HepG2 (cell line): ENCODE measurements around the gene GRHPR. TPM values are rescaled to one million over a fixed set of nuclear protein-coding genes. Genes with fewer than 3 reads are reported as not detected.

Source experiments
- CCDC6 ChIP-seq: sonication (generic); formaldehyde crosslinking; IDR thresholded peaks from 2 replicates; pipeline ENCODE4 v1.8.1; 2022; ENCODE audit warnings: mild to moderate bottlenecking, missing genetic modification reagents, moderate library complexity
- DMTF1 ChIP-seq: sonication (generic); formaldehyde crosslinking; IDR thresholded peaks from 2 replicates; pipeline ENCODE4 v1.4.0; 2020; ENCODE audit warnings: mild to moderate bottlenecking, missing genetic modification reagents
- HNF4A ChIP-seq: sonication (generic); formaldehyde crosslinking; IDR thresholded peaks from 2 replicates; pipeline ENCODE4 v1.4.0; 2020; ENCODE audit warnings: missing genetic modification reagents
- IRF2 ChIP-seq: IDR thresholded peaks from 2 replicates; pipeline ENCODE4 v1.6.1; 2018; ENCODE audit warnings: missing genetic modification reagents, missing compliant biosample characterization
- MLLT10 ChIP-seq: sonication (generic); formaldehyde crosslinking; IDR thresholded peaks from 2 replicates; pipeline ENCODE4 v1.4.0; 2020; ENCODE audit warnings: missing genetic modification reagents
- NFE2L1 ChIP-seq: sonication (generic); formaldehyde crosslinking; IDR thresholded peaks from 2 replicates; pipeline ENCODE4 v1.4.0; 2020; ENCODE audit warnings: missing genetic modification reagents, mild to moderate bottlenecking, borderline replicate concordance
- POLR2G ChIP-seq: fragments of 200-400 bp; formaldehyde crosslinking; IDR thresholded peaks from 2 replicates; pipeline ENCODE4 v1.6.1; 2018; ENCODE audit warnings: mild to moderate bottlenecking, low read depth, low read length, moderate library complexity
- SIX1 ChIP-seq: sonication (generic); formaldehyde crosslinking; IDR thresholded peaks from 2 replicates; pipeline ENCODE4 v1.4.0; 2020; ENCODE audit warnings: missing genetic modification reagents, borderline replicate concordance
- TBP ChIP-seq: sonication (generic); formaldehyde crosslinking; IDR thresholded peaks from 2 replicates; pipeline ENCODE4 v1.5.0; 2020; ENCODE audit warnings: missing genetic modification reagents
- ZNF350 ChIP-seq: sonication (generic); formaldehyde crosslinking; IDR thresholded peaks from 2 replicates; pipeline ENCODE4 v1.4.0; 2020; ENCODE audit warnings: mild to moderate bottlenecking, low read depth, missing genetic modification reagents, borderline replicate concordance
- ZNF407 ChIP-seq: sonication (generic); formaldehyde crosslinking; IDR thresholded peaks from one replicate; pipeline ENCODE4 v1.5.1; 2020; ENCODE audit warnings: mild to moderate bottlenecking, missing genetic modification reagents; ENCODE audit errors: not compliant biosample characterization
- ZSCAN12 ChIP-seq: sonication (generic); formaldehyde crosslinking; IDR thresholded peaks from 2 replicates; pipeline ENCODE4 v1.9.0; 2021; ENCODE audit warnings: mild to moderate bottlenecking, missing genetic modification reagents
- polyA plus RNA-seq, 8 experiments: library from polyadenylated mRNA; depleted of rRNA in 3 of 8; stranded (reverse) in 7 of 8; unstranded in 1 of 8; fragments of >200 nt; fragmentation: Illumina TruSeq in 4 of 8; extraction: Trizol in 4 of 8; gene quantifications; 2 replicates each; pipeline versions ENCODE4 v1.2.1 to v1.2.3, GENCODE V29; 2011 to 2016; ENCODE audit warnings: low read depth in 4 of 8, missing spikeins in 1 of 8, mixed read lengths in 1 of 8; ENCODE audit not compliant: insufficient read depth in 1 of 8
- total RNA-seq, 5 experiments: library from RNA; depleted of rRNA; stranded (reverse); fragments of >200 nt; fragmentation: Illumina TruSeq; extraction: Trizol; gene quantifications; 2 replicates each; pipeline ENCODE4 v1.2.3, GENCODE V29; 2016; ENCODE audit warnings: low read depth in 1 of 5
- TF ChIP-seq, protein P1 (sequence below): sonication (generic); formaldehyde crosslinking; IDR thresholded peaks from 2 replicates; pipeline ENCODE4 v1.4.0; 2020; ENCODE audit warnings: missing genetic modification reagents
- TF ChIP-seq, protein P2 (sequence below): sonication (generic); formaldehyde crosslinking; IDR thresholded peaks from 2 replicates; pipeline ENCODE4 v1.5.0; 2020; ENCODE audit warnings: mild to moderate bottlenecking, missing genetic modification reagents

GRHPR gene
- total and polyA plus RNA-seq, 2 of the 13 experiments (the other 11 are each of a cell fraction or from before 2014, with no cell fraction given) = 113 to 115 TPM

- TF ChIP-seq ZNF407 (CRISPR knock-in tag) = no peak
- TF ChIP-seq SIX1 (CRISPR knock-in tag) = no peak
- no peak for TF ChIP-seq HNF4A (CRISPR knock-in tag)
- no peak for TF ChIP-seq MLLT10
- TF ChIP-seq TBP = no peak
- TF ChIP-seq, protein P1, sequence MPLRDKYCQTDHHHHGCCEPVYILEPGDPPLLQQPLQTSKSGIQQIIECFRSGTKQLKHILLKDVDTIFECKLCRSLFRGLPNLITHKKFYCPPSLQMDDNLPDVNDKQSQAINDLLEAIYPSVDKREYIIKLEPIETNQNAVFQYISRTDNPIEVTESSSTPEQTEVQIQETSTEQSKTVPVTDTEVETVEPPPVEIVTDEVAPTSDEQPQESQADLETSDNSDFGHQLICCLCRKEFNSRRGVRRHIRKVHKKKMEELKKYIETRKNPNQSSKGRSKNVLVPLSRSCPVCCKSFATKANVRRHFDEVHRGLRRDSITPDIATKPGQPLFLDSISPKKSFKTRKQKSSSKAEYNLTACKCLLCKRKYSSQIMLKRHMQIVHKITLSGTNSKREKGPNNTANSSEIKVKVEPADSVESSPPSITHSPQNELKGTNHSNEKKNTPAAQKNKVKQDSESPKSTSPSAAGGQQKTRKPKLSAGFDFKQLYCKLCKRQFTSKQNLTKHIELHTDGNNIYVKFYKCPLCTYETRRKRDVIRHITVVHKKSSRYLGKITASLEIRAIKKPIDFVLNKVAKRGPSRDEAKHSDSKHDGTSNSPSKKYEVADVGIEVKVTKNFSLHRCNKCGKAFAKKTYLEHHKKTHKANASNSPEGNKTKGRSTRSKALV = no peak
- no peak for TF ChIP-seq DMTF1 (CRISPR knock-in tag)
- no peak for TF ChIP-seq ZSCAN12 (CRISPR knock-in tag)
- no peak for TF ChIP-seq CCDC6 (CRISPR knock-in tag)
- no peak for TF ChIP-seq NFE2L1 (CRISPR knock-in tag)
- TF ChIP-seq, protein P2, sequence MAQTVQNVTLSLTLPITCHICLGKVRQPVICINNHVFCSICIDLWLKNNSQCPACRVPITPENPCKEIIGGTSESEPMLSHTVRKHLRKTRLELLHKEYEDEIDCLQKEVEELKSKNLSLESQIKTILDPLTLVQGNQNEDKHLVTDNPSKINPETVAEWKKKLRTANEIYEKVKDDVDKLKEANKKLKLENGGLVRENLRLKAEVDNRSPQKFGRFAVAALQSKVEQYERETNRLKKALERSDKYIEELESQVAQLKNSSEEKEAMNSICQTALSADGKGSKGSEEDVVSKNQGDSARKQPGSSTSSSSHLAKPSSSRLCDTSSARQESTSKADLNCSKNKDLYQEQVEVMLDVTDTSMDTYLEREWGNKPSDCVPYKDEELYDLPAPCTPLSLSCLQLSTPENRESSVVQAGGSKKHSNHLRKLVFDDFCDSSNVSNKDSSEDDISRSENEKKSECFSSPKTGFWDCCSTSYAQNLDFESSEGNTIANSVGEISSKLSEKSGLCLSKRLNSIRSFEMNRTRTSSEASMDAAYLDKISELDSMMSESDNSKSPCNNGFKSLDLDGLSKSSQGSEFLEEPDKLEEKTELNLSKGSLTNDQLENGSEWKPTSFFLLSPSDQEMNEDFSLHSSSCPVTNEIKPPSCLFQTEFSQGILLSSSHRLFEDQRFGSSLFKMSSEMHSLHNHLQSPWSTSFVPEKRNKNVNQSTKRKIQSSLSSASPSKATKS (CRISPR knock-in tag) = no peak
- TF ChIP-seq POLR2G = no peak
- no peak for TF ChIP-seq IRF2 (CRISPR knock-in tag)
- no peak for TF ChIP-seq ZNF350 (CRISPR knock-in tag)
These were observed 31.7 kb upstream of the GRHPR start (continued) for GRCh38 chr9:37390759-37391158.
